Measurements from ENCODE around the gene CFAP107.
"Not testable (repeated sequence)": the region's sequence is repeated elsewhere in the genome, so short reads cannot be mapped to it uniquely, and the experiment has no call there.

The CFAP107 gene

GRCh38 chr1:12745992-12746323 is at the start of gene CFAP107:
Gene CFAP107 (plus strand): TSS chr1:12746200. CDS start chr1:12746431, 231 bp downstream.
- no peak for DNase-seq (ENCODE audit: low spot score)

GRCh38 chr1:12696658-12697057 is 49.3 kb upstream of the CFAP107 start:
- DNase-seq (ENCODE audit: low spot score), result no peak

GRCh38 chr1:12697397-12697796 is 48.6 kb upstream of the CFAP107 start:
- no peak for DNase-seq (ENCODE audit: low spot score)

GRCh38 chr1:12703821-12704451 is 42.1 kb upstream of the CFAP107 start:
- DNase-seq (ENCODE audit: low spot score), result no peak

GRCh38 chr1:12706061-12706460 is 39.9 kb upstream of the CFAP107 start:
- DNase-seq (ENCODE audit: low spot score), result no peak

- no peak for DNase-seq (ENCODE audit: low spot score)
These were observed 37.5 kb upstream of the CFAP107 start for GRCh38 chr1:12708396-12709090.

GRCh38 chr1:12709091-12709491 is 36.9 kb upstream of the CFAP107 start:
- no peak for DNase-seq (ENCODE audit: low spot score)

- DNase-seq (ENCODE audit: low spot score), result no peak
These were observed 36.3 kb upstream of the CFAP107 start for GRCh38 chr1:12709696-12710095.

- DNase-seq (ENCODE audit: low spot score), result no peak
These were observed 34.5 kb upstream of the CFAP107 start for GRCh38 chr1:12711536-12711935.

- DNase-seq (ENCODE audit: low spot score), result no peak
These were observed 33.9 kb upstream of the CFAP107 start for GRCh38 chr1:12712076-12712475.

- DNase-seq (ENCODE audit: low spot score), result no peak
These were observed 33.1 kb upstream of the CFAP107 start for GRCh38 chr1:12712929-12713328.

GRCh38 chr1:12713651-12714050 is 32.3 kb upstream of the CFAP107 start:
- DNase-seq (ENCODE audit: low spot score), result not testable (repeated sequence)

- no peak for DNase-seq (ENCODE audit: low spot score)
These were observed 31.1 kb upstream of the CFAP107 start for GRCh38 chr1:12714710-12715475.

- DNase-seq (ENCODE audit: low spot score), result no peak
These were observed 30.0 kb upstream of the CFAP107 start, which contains the start of gene AADACL3 for GRCh38 chr1:12715896-12716437. Gene AADACL3 (plus strand): TSS chr1:12716110. CDS start chr1:12716177, 67 bp downstream.

- no peak for DNase-seq (ENCODE audit: low spot score)
These were observed 28.6 kb upstream of the CFAP107 start for GRCh38 chr1:12717301-12717838.

- DNase-seq (ENCODE audit: low spot score), result no peak
These were observed 23.4 kb upstream of the CFAP107 start for GRCh38 chr1:12722626-12723025.

GRCh38 chr1:12728391-12728790 is 17.6 kb upstream of the CFAP107 start:
- DNase-seq (ENCODE audit: low spot score), result no peak

- DNase-seq (ENCODE audit: low spot score), result no peak
These were observed 15.8 kb upstream of the CFAP107 start for GRCh38 chr1:12730156-12730555.

GRCh38 chr1:12731084-12731483 is 14.9 kb upstream of the CFAP107 start:
- not testable (repeated sequence) for DNase-seq (ENCODE audit: low spot score)

- DNase-seq (ENCODE audit: low spot score), result no peak
These were observed 11.3 kb upstream of the CFAP107 start for GRCh38 chr1:12734651-12735050.

GRCh38 chr1:12738934-12739333 is 7.1 kb upstream of the CFAP107 start:
- DNase-seq (ENCODE audit: low spot score), result no peak

- no peak for DNase-seq (ENCODE audit: low spot score)
These were observed 6.4 kb upstream of the CFAP107 start for GRCh38 chr1:12739613-12740012.
